GM06990 (cell line): ENCODE results near the gene PRPSAP1.

Source experiments
- DNase-seq: peaks from one replicate; pipeline ENCODE4 v3.0.0-alpha.2; 2011; ENCODE audit not compliant: insufficient read length; ENCODE audit errors: extremely low read depth
- H3K27me3 ChIP-seq: replicated peaks from 2 replicates; pipeline ENCODE4 v1.6.0; 2011; ENCODE audit warnings: low read length; ENCODE audit not compliant: control insufficient read depth, insufficient read depth
- H3K36me3 ChIP-seq: 2 replicates; pipeline ENCODE4 v1.5.1; 2011; ENCODE audit warnings: low read length; ENCODE audit not compliant: control insufficient read depth, insufficient read depth
- H3K4me3 ChIP-seq: replicated peaks from 2 replicates; pipeline ENCODE4 v1.5.1; 2011; ENCODE audit warnings: low read depth, mild to moderate bottlenecking, control low read depth, low read length
- CTCF ChIP-seq: IDR thresholded peaks from 2 replicates; pipeline ENCODE4 v1.5.1; 2011; ENCODE audit warnings: low read length, control low read depth, mild to moderate bottlenecking, inconsistent platforms; ENCODE audit not compliant: insufficient read depth, poor library complexity, severe bottlenecking

The PRPSAP1 gene

GRCh38 chr17:76304226-76305134, 49.2 kb downstream of the PRPSAP1 start:
- Histone ChIP-seq H3K27me3 (no peaks in the 10 kb centered on the region), H3K36me3 (no peaks in the 10 kb centered on the region), H3K4me3 (no peak overlapping the region)
- TF ChIP-seq CTCF = no peak
- DNase-seq = no peak

- Histone ChIP-seq H3K27me3 (no peaks in the 10 kb centered on the region), H3K4me3 (no peak overlapping the region), H3K36me3 (no peaks in the 10 kb centered on the region)
- DNase-seq = no peak
- TF ChIP-seq CTCF = no peak
These were observed 56.3 kb downstream of the PRPSAP1 start for GRCh38 chr17:76297436-76297835.

GRCh38 chr17:76296889-76297288, 56.8 kb downstream of the PRPSAP1 start:
- TF ChIP-seq CTCF = no peak
- Histone ChIP-seq H3K4me3 (no peak overlapping the region), H3K36me3 (no peaks in the 10 kb centered on the region), H3K27me3 (no peaks in the 10 kb centered on the region)
- no peak for DNase-seq

GRCh38 chr17:76296186-76296585, 57.5 kb downstream of the PRPSAP1 start:
- DNase-seq = no peak
- H3K36me3 ChIP-seq = no peaks in the 10 kb centered on the region; the same call in 1 of the 2 replicates
- no peak overlapping the region for H3K4me3 ChIP-seq
- TF ChIP-seq CTCF = no peak
- H3K27me3 ChIP-seq = no peaks in the 10 kb centered on the region

GRCh38 chr17:76293106-76293505, 60.6 kb downstream of the PRPSAP1 start:
- no peak overlapping the region for H3K4me3 ChIP-seq
- no peaks in the 10 kb centered on the region for H3K27me3 ChIP-seq
- H3K36me3 ChIP-seq = no peaks in the 10 kb centered on the region; the same call in 1 of the 2 replicates
- TF ChIP-seq CTCF = no peak
- DNase-seq = no peak

- no peak for TF ChIP-seq CTCF
- Histone ChIP-seq H3K36me3 (no peaks in the 10 kb centered on the region; the same call in 1 of the 2 replicates), H3K27me3 (no peaks in the 10 kb centered on the region), H3K4me3 (no peak overlapping the region)
- no peak for DNase-seq
These were observed 61.1 kb downstream of the PRPSAP1 start for GRCh38 chr17:76292567-76292966.
